Stomach smooth muscle (tissue), 2 donors: ENCODE data around the gene ST8SIA3.

Experiments
- H3K27ac ChIP-seq: one replicate; pipeline ENCODE4 v1.7.0; 2013; ENCODE audit warnings: mild to moderate bottlenecking, low read length, inconsistent platforms
- H3K27me3 ChIP-seq, 2 donors: one replicate each; pipeline ENCODE4 v1.7.0; 2013; ENCODE audit warnings: low read length in 2 of 2; ENCODE audit not compliant: insufficient read depth in 2 of 2, control insufficient read depth in 1 of 2
- H3K36me3 ChIP-seq, 2 donors: one replicate each; pipeline ENCODE4 v1.7.0; 2013; ENCODE audit warnings: low read length in 2 of 2; ENCODE audit not compliant: control insufficient read depth in 2 of 2, insufficient read depth in 2 of 2
- H3K4me1 ChIP-seq: one replicate; pipeline ENCODE4 v1.7.0; 2013; ENCODE audit warnings: low read length; ENCODE audit not compliant: control insufficient read depth, insufficient read depth
- H3K4me3 ChIP-seq, 2 donors: one replicate each; pipeline ENCODE4 v1.7.0; 2013; ENCODE audit warnings: low read length in 2 of 2
- H3K9ac ChIP-seq, 2 donors: one replicate each; pipeline ENCODE4 v1.7.0; 2013; ENCODE audit warnings: low read length in 2 of 2, mild to moderate bottlenecking in 1 of 2
- H3K9me3 ChIP-seq, 2 donors: one replicate each; pipeline ENCODE4 v1.7.0; 2013; ENCODE audit warnings: low read length in 2 of 2; ENCODE audit not compliant: control insufficient read depth in 2 of 2
- donor health status: healthy.
- donor health status: Pancreatic carcinoma.

The ST8SIA3 gene

DNA sequence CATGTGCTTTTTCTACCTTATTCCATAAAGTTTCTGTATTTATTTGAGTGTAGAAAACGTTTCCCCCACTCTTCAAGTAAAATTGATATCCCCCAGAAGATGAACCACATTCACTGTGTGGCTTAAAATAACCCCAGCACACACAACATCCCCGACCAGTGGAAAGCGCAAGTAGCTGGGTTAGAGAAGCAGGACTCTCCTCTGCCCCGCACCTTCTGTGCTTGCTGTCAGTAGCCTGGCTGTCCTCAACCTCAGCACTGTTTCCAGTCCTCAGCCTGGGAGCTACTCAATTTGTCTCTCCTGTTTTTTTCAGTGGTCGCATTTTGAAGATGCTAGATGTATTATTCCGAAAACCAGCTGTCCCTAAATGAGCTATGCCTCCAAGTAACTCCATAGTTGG, 18.0 kb upstream of the ST8SIA3 start:
- Histone ChIP-seq H3K9me3 (no peaks in the 10 kb centered on the region), H3K27me3 (no peaks in the 10 kb centered on the region), H3K4me3 (no peak overlapping the region), H3K36me3 (no peaks in the 10 kb centered on the region), H3K9ac (no peak overlapping the region), H3K4me1 (no peaks in the 10 kb centered on the region), H3K27ac (no peak overlapping the region)

DNA sequence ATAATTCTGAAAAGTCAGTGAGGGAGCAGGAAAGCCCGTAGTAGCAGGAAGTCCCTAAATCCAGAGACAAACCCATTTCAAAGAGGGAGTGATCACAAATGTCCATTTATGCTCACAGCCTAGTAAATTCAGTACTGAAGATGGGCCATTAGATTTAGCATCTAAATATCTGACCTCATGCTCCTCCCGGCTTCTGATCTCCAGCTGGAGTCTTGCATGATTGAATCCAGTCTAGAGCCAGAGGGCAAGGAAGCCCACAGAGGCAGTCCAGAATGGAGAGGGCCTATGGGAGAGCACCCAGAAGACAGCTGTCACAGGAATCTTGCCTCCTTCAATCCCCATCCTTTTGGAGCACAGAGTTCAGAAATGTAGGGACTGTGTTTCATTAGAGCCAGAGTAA, 16.0 kb upstream of the ST8SIA3 start:
- no peak overlapping the region for H3K27ac ChIP-seq
- no peaks in the 10 kb centered on the region for H3K27me3 ChIP-seq
- H3K36me3 ChIP-seq = no peaks in the 10 kb centered on the region
- H3K4me1 ChIP-seq = no peaks in the 10 kb centered on the region
- H3K9ac ChIP-seq = no peak overlapping the region
- H3K9me3 ChIP-seq = no peaks in the 10 kb centered on the region
- H3K4me3 ChIP-seq = no peak overlapping the region

DNA sequence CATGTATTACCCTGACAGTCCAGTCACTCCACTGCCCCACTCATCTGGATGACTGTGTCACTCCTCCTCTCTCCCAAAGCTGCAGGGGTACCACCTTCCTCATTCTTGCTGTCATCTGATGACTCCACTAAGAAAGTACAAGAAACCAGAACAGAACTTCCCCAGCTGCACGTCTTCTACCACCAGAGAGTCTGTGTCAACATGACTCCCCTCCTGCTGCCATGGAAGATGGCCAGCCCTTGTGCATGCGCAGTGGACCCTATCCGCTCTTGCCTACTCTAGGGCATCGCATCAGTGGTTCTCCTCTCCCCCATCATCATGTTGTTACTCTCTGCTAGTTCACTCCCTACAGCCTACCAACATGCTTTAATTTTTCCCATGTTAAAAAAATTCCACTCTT, 14.5 kb upstream of the ST8SIA3 start:
- Histone ChIP-seq H3K9me3 (no peaks in the 10 kb centered on the region), H3K4me1 (no peaks in the 10 kb centered on the region), H3K9ac (no peak overlapping the region), H3K27ac (no peak overlapping the region), H3K4me3 (no peak overlapping the region), H3K27me3 (peaks cover 0 to 4% of the 10 kb centered on the region in 2 donors), H3K36me3 (no peaks in the 10 kb centered on the region)

DNA sequence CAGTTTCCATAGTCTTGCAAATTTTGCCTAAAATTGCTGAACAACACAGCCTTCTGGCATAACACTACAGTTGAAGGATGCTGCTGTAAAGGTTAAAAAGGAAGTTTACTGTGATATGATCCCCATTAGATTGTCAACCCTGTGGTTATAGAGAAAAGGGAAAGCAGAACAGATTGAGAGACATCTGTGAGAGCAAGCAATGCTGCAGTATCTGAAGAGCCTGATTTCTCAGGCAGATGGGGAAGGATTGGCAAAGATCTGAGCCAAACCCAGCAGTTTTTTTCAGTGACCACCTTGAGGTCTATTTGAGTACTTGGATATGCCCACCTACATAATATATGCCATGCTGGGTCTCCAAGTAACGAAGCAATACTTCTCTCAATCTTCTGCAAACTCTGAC, 8.5 kb upstream of the ST8SIA3 start:
- Histone ChIP-seq H3K27me3 (peaks cover 7 to 8% of the 10 kb centered on the region in 2 donors), H3K4me1 (no peaks in the 10 kb centered on the region), H3K4me3 (no peak overlapping the region), H3K36me3 (no peaks in the 10 kb centered on the region), H3K9ac (no peak overlapping the region), H3K9me3 (no peaks in the 10 kb centered on the region), H3K27ac (no peak overlapping the region)

DNA sequence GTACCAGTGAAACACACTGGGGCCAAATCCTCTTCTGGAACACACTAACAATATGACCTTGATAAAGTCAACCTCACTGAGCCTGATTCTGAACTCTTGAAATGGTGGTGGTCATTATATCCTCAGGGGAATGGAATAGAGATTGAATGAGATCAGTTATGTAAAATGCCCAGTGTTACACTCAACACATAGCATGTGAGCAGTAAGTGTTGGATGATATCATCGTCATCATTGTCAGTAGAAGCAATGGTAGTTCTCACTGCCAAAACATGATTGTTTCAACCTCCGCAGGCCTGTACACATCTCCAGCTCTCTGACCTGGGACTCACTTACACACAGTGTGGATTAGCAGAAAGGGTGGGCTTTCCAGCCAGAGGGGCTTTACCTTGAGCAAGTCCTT, 5.5 kb upstream of the ST8SIA3 start:
- Histone ChIP-seq H3K27ac (no peak overlapping the region), H3K36me3 (no peaks in the 10 kb centered on the region), H3K9ac (no peak overlapping the region), H3K4me1 (no peaks in the 10 kb centered on the region), H3K4me3 (no peak overlapping the region), H3K9me3 (no peaks in the 10 kb centered on the region), H3K27me3 (peaks cover 12 to 18% of the 10 kb centered on the region in 2 donors)

DNA sequence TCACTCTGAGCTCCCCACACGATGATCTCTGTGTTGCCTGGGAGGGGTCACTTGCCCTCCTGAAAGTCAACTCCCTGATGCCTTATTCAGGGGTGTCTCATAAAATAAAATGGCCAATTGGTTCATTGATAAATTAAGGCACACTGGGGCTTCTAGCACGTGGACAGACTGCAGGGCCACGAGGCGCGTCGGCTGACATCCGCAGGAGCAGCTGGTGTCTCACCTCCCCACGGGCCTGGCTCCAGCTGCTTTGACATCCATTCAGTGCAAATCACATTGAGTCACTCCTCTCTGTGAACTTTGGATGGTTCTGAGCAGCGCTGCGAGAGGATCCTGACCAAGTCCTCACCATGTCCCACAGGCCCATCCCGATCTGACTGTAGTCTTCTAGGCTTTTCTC, 4.6 kb upstream of the ST8SIA3 start:
- H3K9me3 ChIP-seq = no peaks in the 10 kb centered on the region
- H3K4me1 ChIP-seq = no peaks in the 10 kb centered on the region
- no peak overlapping the region for H3K4me3 ChIP-seq
- H3K9ac ChIP-seq = no peak overlapping the region
- no peak overlapping the region for H3K27ac ChIP-seq
- H3K27me3 ChIP-seq = peaks cover 16 to 17% of the 10 kb centered on the region in 2 donors
- H3K36me3 ChIP-seq = no peaks in the 10 kb centered on the region

DNA sequence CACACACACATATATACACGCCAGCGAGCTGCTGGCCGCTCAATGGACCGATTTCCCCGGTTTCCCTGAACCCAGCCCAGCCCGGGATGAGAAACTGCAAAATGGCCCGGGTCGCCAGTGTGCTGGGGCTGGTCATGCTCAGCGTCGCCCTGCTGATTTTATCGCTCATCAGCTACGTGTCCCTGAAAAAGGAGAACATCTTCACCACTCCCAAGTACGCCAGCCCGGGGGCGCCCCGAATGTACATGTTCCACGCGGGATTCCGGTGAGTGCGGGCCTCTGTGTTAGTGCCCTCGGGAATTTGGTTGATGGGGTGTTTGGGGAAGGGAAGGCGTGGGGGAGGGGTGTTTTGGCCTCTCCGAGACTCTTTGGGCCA, 392 bp downstream of the ST8SIA3 start:
- Histone ChIP-seq H3K36me3 (no peaks in the 10 kb centered on the region), H3K27me3 (peaks cover 21 to 34% of the 10 kb centered on the region in 2 donors), H3K27ac (no peak overlapping the region), H3K4me1 (peaks cover 4% of the 10 kb centered on the region), H3K9ac (no peak overlapping the region), H3K4me3 (no peak overlapping the region), H3K9me3 (no peaks in the 10 kb centered on the region)

DNA sequence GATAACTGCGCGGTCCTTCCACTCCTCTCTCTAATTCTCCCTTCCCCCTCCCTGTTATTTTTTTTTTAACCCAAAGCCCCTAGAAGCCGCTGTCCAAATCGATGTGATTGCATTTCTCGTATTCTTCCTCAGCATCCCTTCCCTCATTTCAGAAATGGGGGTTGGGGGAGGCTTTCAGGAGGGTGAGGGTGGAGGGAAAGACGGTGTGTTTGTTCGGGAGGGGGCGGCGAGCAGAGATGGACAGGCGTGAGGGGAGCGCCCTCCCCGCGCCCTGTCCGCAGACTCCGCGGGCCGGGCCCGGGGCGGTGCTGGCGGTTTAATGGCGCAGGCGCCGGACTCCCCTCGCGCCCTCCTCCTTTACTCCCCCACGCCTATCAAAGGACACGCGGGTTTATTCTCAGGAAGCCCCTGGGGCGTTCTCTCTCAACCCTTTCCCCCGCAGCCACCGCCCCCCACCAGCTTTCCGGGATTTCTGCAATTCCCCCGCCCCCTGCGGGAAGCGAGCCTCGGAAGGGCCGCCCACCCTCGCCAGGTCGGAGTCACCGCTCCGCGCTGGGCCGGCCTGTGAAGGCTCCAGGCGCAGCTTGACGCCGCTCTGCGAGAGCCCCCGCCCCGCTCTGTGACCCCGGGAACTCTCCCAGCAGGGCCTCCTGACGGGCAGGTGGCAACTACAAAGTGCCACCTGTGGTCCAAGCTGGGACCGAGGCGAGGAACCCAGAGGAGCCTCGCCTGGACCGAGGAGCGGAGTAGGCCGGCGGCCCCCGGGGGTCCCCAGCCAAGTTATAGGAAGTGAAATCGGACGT, 981 bp downstream of the ST8SIA3 start:
- H3K9me3 ChIP-seq = no peaks in the 10 kb centered on the region
- no peak overlapping the region for H3K9ac ChIP-seq
- H3K27ac ChIP-seq = no peak overlapping the region
- H3K4me3 ChIP-seq = no peak overlapping the region
- H3K36me3 ChIP-seq = no peaks in the 10 kb centered on the region
- peaks cover 19 to 34% of the 10 kb centered on the region in 2 donors for H3K27me3 ChIP-seq
- H3K4me1 ChIP-seq = peaks cover 4% of the 10 kb centered on the region

DNA sequence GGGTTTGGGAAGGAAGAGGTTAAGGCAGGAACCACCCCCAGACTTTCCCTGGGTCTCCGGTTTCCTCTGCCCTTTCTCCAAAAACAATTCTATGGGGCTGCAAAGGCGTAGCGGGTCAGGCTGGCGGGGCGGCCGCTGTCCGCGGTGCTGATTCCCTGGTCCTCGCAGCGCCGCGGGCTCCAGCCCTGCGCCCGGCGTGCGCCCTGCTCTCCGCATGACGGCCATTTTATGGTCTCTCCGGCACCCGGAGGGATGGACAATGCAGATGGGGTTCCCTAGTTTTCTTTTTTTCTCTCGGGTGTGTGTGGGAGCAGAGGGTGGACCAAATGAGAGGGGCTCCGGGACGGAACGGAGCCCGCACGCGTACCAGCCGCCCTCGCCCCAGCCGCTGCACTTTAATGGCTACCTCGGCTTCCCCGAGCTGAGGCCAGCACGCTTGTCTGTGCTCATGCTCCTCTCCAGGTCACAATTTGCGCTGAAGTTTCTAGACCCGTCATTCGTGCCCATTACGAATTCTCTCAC, 1.6 kb downstream of the ST8SIA3 start:
- Histone ChIP-seq H3K9me3 (no peaks in the 10 kb centered on the region), H3K4me3 (no peak overlapping the region), H3K27me3 (peaks cover 19 to 34% of the 10 kb centered on the region in 2 donors), H3K36me3 (no peaks in the 10 kb centered on the region), H3K27ac (no peak overlapping the region), H3K9ac (no peak overlapping the region), H3K4me1 (peaks cover 4% of the 10 kb centered on the region)

DNA sequence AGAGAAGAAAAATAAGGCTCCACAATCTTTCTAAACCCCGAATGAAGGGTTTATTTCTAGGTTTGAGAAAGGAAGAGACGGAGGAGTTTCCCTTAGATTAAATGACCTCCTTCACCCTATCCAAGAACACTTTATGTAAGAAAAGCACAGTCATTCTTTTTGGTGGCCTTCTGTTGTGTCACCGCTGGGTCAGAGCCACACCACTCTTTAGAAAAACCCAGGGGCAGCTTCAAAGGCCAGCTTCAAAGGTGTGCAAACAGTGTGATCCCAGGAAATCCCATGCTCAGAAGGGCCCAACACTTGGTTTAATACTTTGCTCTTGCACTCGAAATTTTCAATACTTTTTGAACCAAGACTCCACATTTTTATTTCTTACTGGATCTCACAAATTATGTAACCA, 7.1 kb downstream of the ST8SIA3 start:
- Histone ChIP-seq H3K36me3 (no peaks in the 10 kb centered on the region), H3K27me3 (peaks cover under 1 to 8% of the 10 kb centered on the region in 2 donors), H3K9ac (no peak overlapping the region), H3K4me1 (no peaks in the 10 kb centered on the region), H3K27ac (no peak overlapping the region), H3K9me3 (no peaks in the 10 kb centered on the region), H3K4me3 (no peak overlapping the region)

DNA sequence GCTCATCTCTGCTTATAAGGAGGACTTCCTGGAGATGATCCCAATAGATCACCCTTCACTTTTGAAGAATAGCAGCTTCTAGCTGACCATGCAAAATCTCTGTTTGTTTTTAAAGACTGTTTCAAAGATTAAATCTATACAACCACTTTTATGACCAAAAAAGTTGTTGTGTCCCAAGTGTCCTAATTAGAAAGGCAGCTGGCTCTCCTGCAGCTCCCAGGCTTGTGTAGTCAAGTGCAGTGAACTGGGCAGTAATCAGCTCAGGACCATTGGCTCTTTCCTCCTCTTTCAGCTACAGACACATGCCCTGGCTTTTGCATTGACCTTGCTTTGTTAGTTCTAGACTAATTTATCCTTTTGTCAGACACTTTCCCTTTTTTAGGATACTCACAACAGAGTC, 10.4 kb downstream of the ST8SIA3 start:
- Histone ChIP-seq H3K9me3 (no peaks in the 10 kb centered on the region), H3K27me3 (no peaks in the 10 kb centered on the region), H3K4me1 (no peaks in the 10 kb centered on the region), H3K4me3 (no peak overlapping the region), H3K27ac (no peak overlapping the region), H3K36me3 (no peaks in the 10 kb centered on the region), H3K9ac (no peak overlapping the region)
